GM18517 (cell line): ENCODE results near the gene MIB2.
"Not testable (repeated sequence)": the region's sequence is repeated elsewhere in the genome, so short reads cannot be mapped to it uniquely, and the experiment has no call there.

Source experiments
- ATAC-seq: cut with Tn5 transposase; IDR thresholded peaks from one replicate; pipeline ENCODE4 v1.9.1; 2021; ENCODE audit warnings: mild to moderate bottlenecking, moderate library complexity; ENCODE audit not compliant: unreplicated experiment

Gene MIB2

GRCh38 chr1:1646326-1646725 lies 31.0 kb downstream of the MIB2 start:
- ATAC-seq: not testable (repeated sequence)

GRCh38 chr1:1647567-1648241 lies 32.4 kb downstream of the MIB2 start:
- not testable (repeated sequence) for ATAC-seq

GRCh38 chr1:1648265-1648664 lies 33.0 kb downstream of the MIB2 start:
- not testable (repeated sequence) for ATAC-seq

GRCh38 chr1:1658583-1659549 lies 43.6 kb downstream of the MIB2 start, which contains the start of gene CDK11B:
CDK11B (minus strand) TSS chr1:1659004; CDS start chr1:1657485, 1,519 bp downstream.
- ATAC-seq: peak; percentile 86

GRCh38 chr1:1662392-1662791 lies 47.1 kb downstream of the MIB2 start:
- ATAC-seq: not testable (repeated sequence)

- not testable (repeated sequence) for ATAC-seq
Observed at GRCh38 chr1:1662830-1663560, 47.7 kb downstream of the MIB2 start.

- ATAC-seq: not testable (repeated sequence)
Observed at GRCh38 chr1:1664318-1664717, 49.0 kb downstream of the MIB2 start.

GRCh38 chr1:1664941-1665814 lies 49.9 kb downstream of the MIB2 start:
- ATAC-seq: no peak

- ATAC-seq: no peak
Observed at GRCh38 chr1:1665815-1666251, 50.5 kb downstream of the MIB2 start.

- ATAC-seq: no peak
Observed at GRCh38 chr1:1666526-1666925, 51.2 kb downstream of the MIB2 start.

- ATAC-seq: no peak
Observed at GRCh38 chr1:1669468-1670440, 54.5 kb downstream of the MIB2 start.

- ATAC-seq: no peak
Observed at GRCh38 chr1:1670866-1671265, 55.6 kb downstream of the MIB2 start.

GRCh38 chr1:1671365-1672119 lies 56.2 kb downstream of the MIB2 start:
- ATAC-seq: no peak

GRCh38 chr1:1672181-1672965 lies 57.1 kb downstream of the MIB2 start:
- ATAC-seq: no peak

- ATAC-seq: not testable (repeated sequence)
Observed at GRCh38 chr1:1674806-1675205, 59.5 kb downstream of the MIB2 start.

GRCh38 chr1:1675218-1675617 lies 59.9 kb downstream of the MIB2 start:
- ATAC-seq: not testable (repeated sequence)

- not testable (repeated sequence) for ATAC-seq
Observed at GRCh38 chr1:1676087-1676486, 60.8 kb downstream of the MIB2 start.
